CD14-positive monocyte (primary cell): ENCODE data around the gene GCK. TPM values are rescaled to one million over a fixed set of nuclear protein-coding genes. Genes with fewer than 3 reads are reported as not detected.

Source experiments
- DNase-seq, 3 donors: peaks; one replicate each; pipeline ENCODE4 v3.0.0-alpha.2; 2011 to 2022
- H2AFZ ChIP-seq: 2 replicates; pipeline ENCODE4 v1.6.0; 2012; ENCODE audit warnings: mild to moderate bottlenecking, low read depth, low read length, inconsistent platforms; ENCODE audit not compliant: insufficient read depth, poor library complexity, severe bottlenecking
- H3K27ac ChIP-seq, 2 donors: 1 replicate in 1 of 2; 2 replicates in 1 of 2; pipeline ENCODE4 v1.5.1; 2012 to 2013; ENCODE audit warnings: low read length in 2 of 2, control low read depth in 1 of 2, inconsistent platforms in 1 of 2, low read depth in 1 of 2, mild to moderate bottlenecking in 1 of 2
- H3K27me3 ChIP-seq, 2 donors: one replicate each; pipeline versions ENCODE4 v1.6.0 to v1.6.1; 2011 to 2013; ENCODE audit warnings: low read length in 2 of 2; ENCODE audit not compliant: control insufficient read depth in 2 of 2, insufficient read depth in 2 of 2
- H3K36me3 ChIP-seq, 2 donors: replicated peaks in 1 of 2; 1 replicate in 1 of 2; 2 replicates in 1 of 2; pipeline versions ENCODE4 v1.5.1 to v1.6.1; 2012 to 2013; ENCODE audit warnings: low read length in 2 of 2, control low read depth in 1 of 2, inconsistent platforms in 1 of 2, mild to moderate bottlenecking in 1 of 2; ENCODE audit not compliant: insufficient read depth in 2 of 2, control insufficient read depth in 1 of 2
- H3K4me1 ChIP-seq, 2 donors: 1 replicate in 1 of 2; 2 replicates in 1 of 2; pipeline versions ENCODE4 v1.5.1 to v1.6.1; 2012 to 2013; ENCODE audit warnings: low read length in 2 of 2, control low read depth in 1 of 2, inconsistent platforms in 1 of 2, mild to moderate bottlenecking in 1 of 2, moderate library complexity in 1 of 2; ENCODE audit not compliant: insufficient read depth in 2 of 2, control insufficient read depth in 1 of 2
- H3K4me2 ChIP-seq: replicated peaks from 2 replicates; pipeline ENCODE3; 2012; ENCODE audit warnings: low read length, moderate library complexity, mild to moderate bottlenecking; ENCODE audit not compliant: poor library complexity, severe bottlenecking; ENCODE audit errors: extremely low read depth
- H3K4me3 ChIP-seq, 3 experiments: fragments of 200-600 bp in 1 of 3; sonication (generic) in 1 of 3; replicated peaks in 1 of 3; 1 replicate in 2 of 3; 2 replicates in 1 of 3; pipeline ENCODE4 v1.5.1; 2011 to 2013; ENCODE audit warnings: low read length in 3 of 3, mild to moderate bottlenecking in 3 of 3, control low read depth in 2 of 3, low read depth in 2 of 3, inconsistent platforms in 1 of 3, moderate library complexity in 1 of 3
- H3K79me2 ChIP-seq: 2 replicates; pipeline ENCODE4 v1.6.0; 2012; ENCODE audit warnings: mild to moderate bottlenecking, control low read depth, inconsistent platforms, low read length, moderate library complexity; ENCODE audit not compliant: insufficient read depth
- H3K9ac ChIP-seq: 2 replicates; pipeline ENCODE4 v1.6.0; 2017; ENCODE audit warnings: low read length, mild to moderate bottlenecking; ENCODE audit not compliant: insufficient read depth, poor library complexity, severe bottlenecking
- H3K9me3 ChIP-seq, 2 donors: replicated peaks in 1 of 2; 1 replicate in 1 of 2; 2 replicates in 1 of 2; pipeline versions ENCODE4 v1.5.1 to v1.6.1; 2012 to 2013; ENCODE audit warnings: low read length in 2 of 2, control low read depth in 1 of 2; ENCODE audit not compliant: control insufficient read depth in 1 of 2, insufficient read depth in 1 of 2
- H4K20me1 ChIP-seq: 2 replicates; pipeline ENCODE4 v1.6.0; 2012; ENCODE audit warnings: mild to moderate bottlenecking, low read length, control low read depth, moderate library complexity; ENCODE audit not compliant: insufficient read depth
- H3K27ac Mint-ChIP-seq, 7 donors: one replicate each; pipeline ENCODE4 v1.8.0; 2020; ENCODE audit warnings: mild to moderate bottlenecking in 7 of 7, mixed read lengths in 7 of 7, moderate library complexity in 6 of 7, inconsistent platforms in 2 of 7
- H3K27me3 Mint-ChIP-seq, 3 donors: one replicate each; pipeline ENCODE4 v1.8.0; 2021 to 2022; ENCODE audit warnings: low read depth in 3 of 3, mild to moderate bottlenecking in 3 of 3, mixed read lengths in 3 of 3, moderate library complexity in 3 of 3, inconsistent platforms in 1 of 3
- H3K36me3 Mint-ChIP-seq, 2 donors: one replicate each; pipeline ENCODE4 v1.8.0; 2020; ENCODE audit warnings: mixed read lengths in 2 of 2, inconsistent platforms in 1 of 2, mild to moderate bottlenecking in 1 of 2
- H3K4me1 Mint-ChIP-seq: one replicate; pipeline ENCODE4 v1.8.0; 2020; ENCODE audit warnings: mild to moderate bottlenecking, mixed read lengths
- H3K4me3 Mint-ChIP-seq, 2 donors: one replicate each; pipeline ENCODE4 v1.8.0; 2020; ENCODE audit warnings: mild to moderate bottlenecking in 2 of 2, mixed read lengths in 2 of 2, moderate library complexity in 1 of 2
- H3K9me3 Mint-ChIP-seq, 7 donors: one replicate each; pipeline ENCODE4 v1.8.0; 2020 to 2022; ENCODE audit warnings: mixed read lengths in 7 of 7, mild to moderate bottlenecking in 6 of 7, moderate library complexity in 6 of 7, inconsistent platforms in 2 of 7
- WGBS: methylation state at CpG from one replicate; pipeline ENCODE4 v1.1.5; 2013; ENCODE audit warnings: missing lambda C conversion rate; ENCODE audit not compliant: insufficient coverage; 5-methylcytosine and 5-hydroxymethylcytosine counted together
- intact Hi-C, 2 donors: fragments of 100-400 bp; cut with micrococcal nuclease; formaldehyde crosslinking; loops; one replicate each; pipeline versions ENCODE4 v1.15.0 to v1.15.1; 2023
- polyA plus RNA-seq, 3 donors: library from polyadenylated mRNA; depleted of rRNA in 1 of 3; unstranded in 2 of 3; stranded (reverse) in 1 of 3; fragments of 300-500 nt in 2 of 3; fragments of >200 nt in 1 of 3; fragmentation: Illumina TruSeq in 2 of 3; gene quantifications; 1 replicate in 2 of 3; 2 replicates in 1 of 3; pipeline ENCODE4 v1.2.3, GENCODE V29; 2012 to 2021
- TF ChIP-seq, protein P1 (sequence below): fragments of 200-600 bp; IDR thresholded peaks from one replicate; pipeline ENCODE4 v1.8.0; 2022; ENCODE audit warnings: antibody characterized with exemption, mild to moderate bottlenecking

The GCK gene
- polyA plus RNA-seq, 3 donors = not detected

DNA sequence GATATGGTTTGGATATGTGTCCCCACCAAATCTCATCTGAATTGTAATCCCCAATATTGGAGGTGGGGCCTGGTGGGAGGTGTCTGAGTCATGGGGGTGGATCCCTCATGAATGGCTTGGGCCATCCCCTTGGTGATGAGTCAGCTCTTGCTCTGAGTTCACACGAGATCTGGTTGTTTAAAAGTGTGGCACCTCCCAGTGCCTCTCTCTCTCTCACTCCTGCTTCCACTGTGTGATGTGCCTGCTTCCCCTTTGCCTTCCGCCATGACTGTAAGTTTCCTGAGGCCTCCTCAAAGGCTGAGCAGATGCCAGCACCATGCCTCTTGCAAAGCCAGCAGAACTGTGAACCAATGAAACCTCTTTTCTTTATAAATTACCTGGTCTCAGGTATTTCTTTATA is 4.8 kb upstream of the GCK start:
- no peak overlapping the region for H2AFZ ChIP-seq
- H3K27me3 ChIP-seq = no peaks in the 10 kb centered on the region
- TF ChIP-seq, protein P1, sequence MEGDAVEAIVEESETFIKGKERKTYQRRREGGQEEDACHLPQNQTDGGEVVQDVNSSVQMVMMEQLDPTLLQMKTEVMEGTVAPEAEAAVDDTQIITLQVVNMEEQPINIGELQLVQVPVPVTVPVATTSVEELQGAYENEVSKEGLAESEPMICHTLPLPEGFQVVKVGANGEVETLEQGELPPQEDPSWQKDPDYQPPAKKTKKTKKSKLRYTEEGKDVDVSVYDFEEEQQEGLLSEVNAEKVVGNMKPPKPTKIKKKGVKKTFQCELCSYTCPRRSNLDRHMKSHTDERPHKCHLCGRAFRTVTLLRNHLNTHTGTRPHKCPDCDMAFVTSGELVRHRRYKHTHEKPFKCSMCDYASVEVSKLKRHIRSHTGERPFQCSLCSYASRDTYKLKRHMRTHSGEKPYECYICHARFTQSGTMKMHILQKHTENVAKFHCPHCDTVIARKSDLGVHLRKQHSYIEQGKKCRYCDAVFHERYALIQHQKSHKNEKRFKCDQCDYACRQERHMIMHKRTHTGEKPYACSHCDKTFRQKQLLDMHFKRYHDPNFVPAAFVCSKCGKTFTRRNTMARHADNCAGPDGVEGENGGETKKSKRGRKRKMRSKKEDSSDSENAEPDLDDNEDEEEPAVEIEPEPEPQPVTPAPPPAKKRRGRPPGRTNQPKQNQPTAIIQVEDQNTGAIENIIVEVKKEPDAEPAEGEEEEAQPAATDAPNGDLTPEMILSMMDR = no peak
- H3K4me1 ChIP-seq = no peaks in the 10 kb centered on the region
- no peaks in the 10 kb centered on the region for H3K36me3 ChIP-seq
- intact Hi-C loops = loop anchor here in 1 of 2 donors (10.0 kb wide), 1 partner anchor 59 kb away; no protein-coding TSS in a partner anchor
- Mint-ChIP-seq H3K4me3 (no peak overlapping the region), H3K27ac (no peak overlapping the region), H3K36me3 (no peaks in the 10 kb centered on the region), H3K9me3 (peaks cover 0 to 13% (median 6%) of the 10 kb centered on the region in 7 donors), H3K27me3 (peaks cover 8 to 11% (median 9%) of the 10 kb centered on the region in 3 donors), H3K4me1 (no peaks in the 10 kb centered on the region)
- H3K79me2 ChIP-seq = no peaks in the 10 kb centered on the region
- 61% methylated on average over 2 of the region's 2 CpGs for WGBS
- H3K4me3 ChIP-seq = no peak overlapping the region
- no peak overlapping the region for H3K4me2 ChIP-seq
- DNase-seq = peak in 1 of 3 donors; percentile 48
- peaks cover 0 to 2% of the 10 kb centered on the region in 2 donors for H3K9me3 ChIP-seq
- H3K27ac ChIP-seq = no peak overlapping the region
- no peak overlapping the region for H3K9ac ChIP-seq
- H4K20me1 ChIP-seq = no peaks in the 10 kb centered on the region

DNA sequence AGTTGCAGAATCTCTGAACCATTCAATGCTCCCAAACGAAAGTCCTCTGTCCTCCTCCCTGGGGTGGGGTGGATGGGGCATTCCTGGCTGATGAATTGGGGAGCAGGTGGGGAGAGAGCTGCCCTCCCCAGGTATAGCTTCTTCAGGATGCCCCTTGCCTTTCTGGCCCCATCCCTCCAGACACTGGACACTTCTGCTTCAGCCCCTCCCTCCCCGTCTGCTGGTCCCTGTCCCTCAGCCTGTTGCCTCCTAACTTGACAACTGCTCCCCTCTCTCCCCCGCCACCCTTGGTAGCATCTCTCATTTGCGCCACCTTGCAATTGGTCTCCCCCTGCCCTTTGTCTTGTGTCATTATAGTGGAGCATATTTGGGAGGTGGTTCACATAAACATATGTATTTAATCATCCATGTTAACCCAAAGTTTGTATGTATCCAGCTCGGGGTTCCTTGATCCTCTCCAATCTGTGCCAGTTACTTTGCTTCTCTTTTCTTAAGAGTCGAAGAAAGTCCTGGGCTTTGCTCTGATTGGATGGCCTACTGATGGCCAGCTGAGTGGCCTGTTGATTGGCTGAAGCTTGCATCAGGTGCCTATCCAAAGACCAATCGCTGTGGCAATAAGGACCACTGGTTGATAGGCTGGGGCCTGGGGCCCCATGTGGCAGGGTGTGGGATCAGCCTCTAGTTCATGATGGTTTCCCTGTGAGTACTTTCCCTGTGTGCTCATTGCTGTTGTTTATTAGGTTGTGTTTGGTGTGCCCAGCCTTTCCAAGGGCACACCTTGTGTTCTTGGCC is 4.0 kb upstream of the GCK start:
- Histone ChIP-seq H3K4me3 (no peak overlapping the region), H4K20me1 (no peaks in the 10 kb centered on the region), H3K4me2 (no peak overlapping the region), H3K9me3 (peaks cover 0 to 2% of the 10 kb centered on the region in 2 donors), H3K4me1 (no peaks in the 10 kb centered on the region), H2AFZ (no peak overlapping the region), H3K36me3 (no peaks in the 10 kb centered on the region), H3K27ac (no peak overlapping the region), H3K27me3 (no peaks in the 10 kb centered on the region), H3K9ac (no peak overlapping the region), H3K79me2 (no peaks in the 10 kb centered on the region)
- H3K4me1 Mint-ChIP-seq = no peaks in the 10 kb centered on the region
- peaks cover 9 to 11% (median 10%) of the 10 kb centered on the region in 3 donors for H3K27me3 Mint-ChIP-seq
- 93% methylated on average over 2 of the region's 7 CpGs for WGBS
- H3K27ac Mint-ChIP-seq = peak overlapping the region in 1 of 7 donors; percentile 66
- no peak for DNase-seq
- intact Hi-C loops = loop anchor here in 1 of 2 donors (10.0 kb wide), 1 partner anchor 58 kb away; no protein-coding TSS in a partner anchor
- H3K4me3 Mint-ChIP-seq = no peak overlapping the region
- TF ChIP-seq, protein P1 = no peak
- peaks cover 0 to 13% (median 6%) of the 10 kb centered on the region in 7 donors for H3K9me3 Mint-ChIP-seq
- no peaks in the 10 kb centered on the region for H3K36me3 Mint-ChIP-seq
